Loucy (cell line): ENCODE results near the gene LCOR.
A peak's percentile ranks its signal among the peaks of the same experiment; 100 is the strongest.

Experiments
- H2AFZ ChIP-seq: fragments of 200-600 bp; sonication (generic); 2 replicates; pipeline ENCODE4 v1.6.0; 2016; ENCODE audit warnings: antibody characterized with exemption, mild to moderate bottlenecking, low read length, moderate library complexity
- H3F3A ChIP-seq: fragments of 200-600 bp; 2 replicates; pipeline ENCODE4 v1.6.0; 2016; ENCODE audit warnings: antibody characterized with exemption, low read depth, mild to moderate bottlenecking
- H3K27me3 ChIP-seq: fragments of 200-600 bp; sonication (generic); 2 replicates; pipeline ENCODE4 v1.6.1; 2014; ENCODE audit warnings: low read length, mild to moderate bottlenecking; ENCODE audit not compliant: insufficient read depth, poor library complexity, severe bottlenecking
- H3K36me3 ChIP-seq: fragments of 200-600 bp; sonication (generic); 2 replicates; pipeline ENCODE4 v1.6.1; 2016; ENCODE audit warnings: low read length; ENCODE audit not compliant: insufficient read depth
- H3K4me1 ChIP-seq: fragments of 200-600 bp; sonication (generic); 2 replicates; pipeline ENCODE4 v1.5.1; 2014; ENCODE audit warnings: low read length, mild to moderate bottlenecking; ENCODE audit not compliant: insufficient read depth, poor library complexity, severe bottlenecking
- H3K4me2 ChIP-seq: fragments of 200-600 bp; sonication (generic); 2 replicates; pipeline ENCODE4 v1.6.0; 2014; ENCODE audit warnings: antibody characterized with exemption, low read length, low read depth, mild to moderate bottlenecking; ENCODE audit not compliant: poor library complexity, severe bottlenecking
- H3K4me3 ChIP-seq: fragments of 200-600 bp; sonication (generic); 2 replicates; pipeline ENCODE4 v1.5.1; 2014; ENCODE audit warnings: low read length, mild to moderate bottlenecking, mixed read lengths; ENCODE audit not compliant: poor library complexity, severe bottlenecking
- H3K79me2 ChIP-seq: fragments of 200-600 bp; sonication (generic); 2 replicates; pipeline ENCODE4 v1.6.1; 2014; ENCODE audit warnings: low read length; ENCODE audit not compliant: insufficient read depth
- H3K9ac ChIP-seq: fragments of 200-600 bp; sonication (generic); 2 replicates; pipeline ENCODE4 v1.6.0; 2014; ENCODE audit warnings: mild to moderate bottlenecking, low read depth, low read length, moderate library complexity; ENCODE audit not compliant: poor library complexity, severe bottlenecking
- H3K9me2 ChIP-seq: fragments of 200-600 bp; sonication (generic); replicated peaks from 2 replicates; pipeline ENCODE4 v1.6.1; 2016; ENCODE audit warnings: low read depth, low read length, mixed read lengths
- H3K9me3 ChIP-seq: fragments of 200-600 bp; sonication (generic); 2 replicates; pipeline ENCODE4 v1.6.1; 2014; ENCODE audit warnings: mild to moderate bottlenecking, antibody characterized with exemption, low read length, low read depth; ENCODE audit not compliant: insufficient read depth
- H4K20me1 ChIP-seq: fragments of 200-600 bp; sonication (generic); 2 replicates; pipeline ENCODE4 v1.6.0; 2014; ENCODE audit warnings: antibody characterized with exemption, low read length, mild to moderate bottlenecking; ENCODE audit not compliant: insufficient read depth, poor library complexity, severe bottlenecking
- CTCF ChIP-seq: fragments of 200-600 bp; sonication (generic); conservative IDR thresholded peaks from 2 replicates; pipeline ENCODE4 v1.5.1; 2014; ENCODE audit warnings: mild to moderate bottlenecking, antibody characterized with exemption, low read length
- EZH2phosphoT487 ChIP-seq: fragments of 200-600 bp; IDR thresholded peaks from 2 replicates; pipeline ENCODE4 v1.6.1; 2018; ENCODE audit warnings: antibody characterized with exemption, mild to moderate bottlenecking, moderate library complexity, borderline replicate concordance

The LCOR gene

GRCh38 chr10:96830511-96831199 is 1.4 kb upstream of the LCOR start:
- H3K4me1 ChIP-seq, result peaks cover 33% of the 10 kb centered on the region
- H3K27me3 ChIP-seq, result no peaks in the 10 kb centered on the region
- peak overlapping the region; percentile 92 for H3K9ac ChIP-seq
- no peaks in the 10 kb centered on the region for H3K9me3 ChIP-seq
- H2AFZ ChIP-seq, result peak overlapping the region; percentile 60
- H3F3A ChIP-seq, result peaks cover 8% of the 10 kb centered on the region
- H3K4me3 ChIP-seq, result peak overlapping the region; percentile 78
- peaks cover 29% of the 10 kb centered on the region for H3K79me2 ChIP-seq
- no peaks in the 10 kb centered on the region for H3K9me2 ChIP-seq
- peaks cover 28% of the 10 kb centered on the region for H4K20me1 ChIP-seq
- no peaks in the 10 kb centered on the region for H3K36me3 ChIP-seq
- H3K4me2 ChIP-seq, result peak overlapping the region; percentile 92
- TF ChIP-seq EZH2phosphoT487, result no peak
- peak; percentile 92 for TF ChIP-seq CTCF

GRCh38 chr10:96831200-96831866 is 765 bp upstream of the LCOR start:
- TF ChIP-seq EZH2phosphoT487 (no peak), CTCF (no peak)
- Histone ChIP-seq H2AFZ (peak overlapping the region; percentile 83), H3K36me3 (no peaks in the 10 kb centered on the region), H3K4me2 (peak overlapping the region; percentile 92), H3K9ac (peak overlapping the region; percentile 92), H4K20me1 (peaks cover 35% of the 10 kb centered on the region), H3K79me2 (peaks cover 36% of the 10 kb centered on the region), H3K4me1 (peaks cover 40% of the 10 kb centered on the region), H3K9me2 (no peaks in the 10 kb centered on the region), H3K27me3 (no peaks in the 10 kb centered on the region), H3K9me3 (no peaks in the 10 kb centered on the region), H3K4me3 (peak overlapping the region; percentile 78), H3F3A (peaks cover 8% of the 10 kb centered on the region)

GRCh38 chr10:96832721-96833219 is 672 bp downstream of the LCOR start:
- Histone ChIP-seq H3K9ac (peak overlapping the region; percentile 80), H3K27me3 (no peaks in the 10 kb centered on the region), H3K79me2 (peaks cover 50% of the 10 kb centered on the region), H3K9me2 (no peaks in the 10 kb centered on the region), H3F3A (peaks cover 8% of the 10 kb centered on the region), H3K4me3 (peak overlapping the region; percentile 94), H3K36me3 (no peaks in the 10 kb centered on the region), H3K9me3 (no peaks in the 10 kb centered on the region), H4K20me1 (peaks cover 46% of the 10 kb centered on the region), H2AFZ (no peak overlapping the region), H3K4me2 (peak overlapping the region; percentile 93), H3K4me1 (peaks cover 47% of the 10 kb centered on the region)
- TF ChIP-seq CTCF, result no peak
- TF ChIP-seq EZH2phosphoT487, result no peak
